Fibroblast of skin of scalp (primary cell): ENCODE measurements around the gene TRIM41.

Experiments used
- DNase-seq: peaks from one replicate; pipeline ENCODE4 v3.0.0-alpha.2; 2013

Gene TRIM41

DNA sequence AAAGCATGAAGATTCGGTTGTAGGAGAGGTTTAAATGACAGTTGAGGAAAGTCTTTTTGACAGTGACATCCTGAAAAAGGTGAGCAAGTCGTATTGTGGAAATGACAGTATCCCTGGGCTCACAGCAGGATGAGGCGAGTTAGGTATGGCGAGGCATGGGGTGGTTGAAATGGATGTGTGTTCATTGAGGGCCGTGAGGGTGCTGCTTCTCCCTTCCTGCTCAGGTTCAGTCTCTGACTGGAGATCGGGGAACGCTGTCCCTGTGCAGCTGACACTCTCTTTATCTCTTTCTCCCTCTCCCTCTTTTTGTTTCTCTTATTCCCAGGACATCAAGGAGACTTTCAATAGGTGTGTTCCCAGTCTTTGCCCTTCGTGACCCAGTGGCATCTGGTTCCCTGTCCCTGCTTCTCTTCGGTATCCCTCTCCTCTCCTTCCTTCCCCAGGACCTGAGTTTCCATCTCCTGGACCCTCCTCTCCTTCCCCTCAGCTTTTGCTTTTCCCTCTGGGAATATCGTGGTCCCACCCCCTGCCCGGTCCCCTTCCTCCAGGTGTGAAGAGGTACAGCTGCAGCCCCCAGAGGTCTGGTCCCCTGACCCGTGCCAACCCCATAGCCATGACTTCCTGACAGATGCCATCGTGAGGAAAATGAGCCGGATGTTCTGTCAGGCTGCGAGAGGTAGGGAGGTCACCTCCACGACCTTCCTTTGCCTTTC is 10.2 kb downstream of the TRIM41 start:
- DNase-seq: no peak

DNA sequence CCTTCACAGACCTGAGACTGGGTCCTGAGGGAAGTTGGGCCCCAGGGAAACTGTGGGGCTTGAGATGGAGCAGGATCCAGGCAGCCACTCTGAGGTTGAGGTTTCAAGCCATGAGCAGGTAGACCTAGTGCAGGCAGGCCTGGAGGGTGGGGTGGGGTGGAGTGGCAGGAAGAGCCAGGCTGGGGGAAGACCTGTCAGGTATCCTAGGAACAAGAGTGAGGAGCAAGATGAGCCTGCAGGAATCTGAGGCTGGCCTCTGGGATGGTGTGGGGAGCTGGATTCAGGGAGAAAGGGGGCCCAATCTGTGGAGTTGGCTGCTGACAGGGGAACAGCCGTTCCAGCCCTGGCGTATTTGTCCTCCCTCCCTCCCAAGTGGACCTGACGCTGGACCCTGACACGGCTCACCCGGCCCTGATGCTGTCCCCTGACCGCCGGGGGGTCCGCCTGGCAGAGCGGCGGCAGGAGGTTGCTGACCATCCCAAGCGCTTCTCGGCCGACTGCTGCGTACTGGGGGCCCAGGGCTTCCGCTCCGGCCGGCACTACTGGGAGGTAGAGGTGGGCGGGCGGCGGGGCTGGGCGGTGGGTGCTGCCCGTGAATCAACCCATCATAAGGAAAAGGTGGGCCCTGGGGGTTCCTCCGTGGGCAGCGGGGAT is 10.8 kb downstream of the TRIM41 start:
- no peak for DNase-seq

DNA sequence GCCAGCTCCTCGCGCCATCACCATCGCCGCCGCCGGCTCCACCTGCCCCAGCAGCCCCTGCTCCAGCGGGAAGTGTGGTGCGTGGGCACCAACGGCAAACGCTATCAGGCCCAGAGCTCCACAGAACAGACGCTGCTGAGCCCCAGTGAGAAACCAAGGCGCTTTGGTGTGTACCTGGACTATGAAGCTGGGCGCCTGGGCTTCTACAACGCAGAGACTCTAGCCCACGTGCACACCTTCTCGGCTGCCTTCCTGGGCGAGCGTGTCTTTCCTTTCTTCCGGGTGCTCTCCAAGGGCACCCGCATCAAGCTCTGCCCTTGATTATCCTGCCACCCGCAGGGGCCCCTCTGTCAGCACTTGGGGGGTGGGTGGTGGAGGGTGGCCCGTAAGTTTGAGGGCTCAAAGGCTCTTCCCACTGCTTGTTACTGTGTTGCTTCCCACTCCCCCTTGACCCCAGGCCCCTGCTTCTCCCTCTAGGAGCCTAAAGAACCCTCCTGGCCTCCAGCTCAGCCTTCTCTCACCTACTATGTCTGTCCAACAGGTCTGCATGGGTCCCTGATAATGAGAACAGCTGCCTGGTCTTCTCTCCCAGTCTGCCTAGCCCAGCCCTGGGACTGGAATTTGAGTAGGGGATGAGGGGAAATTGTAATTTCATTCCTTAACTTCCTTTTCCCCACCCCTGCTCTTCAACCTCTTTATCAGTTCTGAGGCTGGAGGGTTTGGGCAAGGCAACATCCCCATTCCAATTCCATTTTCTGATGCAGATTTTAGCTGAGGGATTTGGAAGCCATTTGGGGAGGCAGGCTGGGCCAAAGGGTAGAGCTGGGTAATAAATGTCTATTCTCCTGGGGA is 11.6 kb downstream of the TRIM41 start:
- DNase-seq: peak; percentile 13

DNA sequence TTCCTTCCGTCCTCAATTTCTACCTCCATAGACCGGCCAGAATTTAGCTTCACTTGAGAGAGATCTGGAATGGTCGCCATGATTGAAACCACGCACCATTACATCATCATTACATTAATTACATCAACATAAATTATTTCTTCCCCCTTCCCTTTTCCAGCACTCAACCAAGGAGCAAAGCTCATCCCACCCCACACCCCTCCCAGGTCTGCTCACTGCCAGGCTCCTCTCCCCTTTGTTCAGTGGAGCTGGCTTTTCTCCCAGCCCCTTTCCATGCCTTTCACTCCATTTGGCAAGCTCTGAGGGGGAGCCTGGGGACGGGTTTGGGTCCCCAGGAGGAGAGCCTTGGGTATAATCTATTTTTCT is 12.2 kb downstream of the TRIM41 start:
- no peak for DNase-seq

DNA sequence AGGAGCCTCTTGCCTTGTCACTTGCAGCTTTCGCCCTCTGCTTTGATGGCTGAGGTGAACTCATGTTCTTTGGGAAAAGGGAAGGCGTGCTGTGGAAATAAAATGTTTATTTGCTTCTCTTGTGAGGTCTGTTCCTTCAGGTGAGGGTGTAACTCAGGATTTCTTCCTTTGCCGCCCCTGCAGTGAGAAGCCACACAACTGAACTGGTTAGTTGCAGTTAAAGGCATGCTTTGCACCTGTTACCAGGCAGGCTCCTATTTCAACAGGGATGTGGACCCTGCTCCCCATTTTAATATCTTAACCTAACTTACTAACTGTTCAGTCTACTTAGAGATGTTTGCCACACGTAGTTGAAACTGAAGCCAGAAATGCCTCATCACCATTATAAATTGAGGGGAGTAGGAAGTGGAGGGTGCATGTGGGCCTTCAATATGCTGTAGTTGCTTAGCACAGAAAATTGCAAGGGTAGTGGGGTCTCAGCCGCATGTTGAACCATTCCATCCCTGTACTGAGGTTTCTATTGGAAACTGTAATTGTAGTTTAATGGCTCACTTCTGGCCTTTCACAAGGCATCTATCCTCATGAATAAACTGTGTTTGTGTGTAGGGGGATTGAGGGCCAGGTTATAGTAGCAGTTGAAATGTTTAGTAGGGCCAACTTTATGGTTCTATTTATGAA is 12.7 kb downstream of the TRIM41 start:
- DNase-seq: no peak

DNA sequence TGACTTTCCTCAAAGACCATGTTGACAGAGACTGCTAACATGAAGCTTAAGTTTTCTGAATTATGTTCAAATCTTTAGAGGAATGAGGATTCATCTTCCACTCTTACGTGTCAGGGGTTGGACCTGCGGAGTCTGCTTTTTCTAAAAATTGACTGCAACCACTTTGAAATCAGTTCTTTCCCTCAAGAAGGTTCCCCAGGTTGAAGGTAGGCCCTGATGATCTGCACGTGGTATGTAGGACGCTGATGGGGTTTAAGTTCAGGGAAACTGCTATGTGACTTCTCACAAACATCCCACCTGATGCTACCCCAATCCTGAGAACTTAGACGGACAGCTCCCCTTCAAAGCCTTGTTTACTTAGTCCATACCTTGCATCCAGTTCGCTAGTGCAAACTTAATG is 13.4 kb downstream of the TRIM41 start:
- no peak for DNase-seq

DNA sequence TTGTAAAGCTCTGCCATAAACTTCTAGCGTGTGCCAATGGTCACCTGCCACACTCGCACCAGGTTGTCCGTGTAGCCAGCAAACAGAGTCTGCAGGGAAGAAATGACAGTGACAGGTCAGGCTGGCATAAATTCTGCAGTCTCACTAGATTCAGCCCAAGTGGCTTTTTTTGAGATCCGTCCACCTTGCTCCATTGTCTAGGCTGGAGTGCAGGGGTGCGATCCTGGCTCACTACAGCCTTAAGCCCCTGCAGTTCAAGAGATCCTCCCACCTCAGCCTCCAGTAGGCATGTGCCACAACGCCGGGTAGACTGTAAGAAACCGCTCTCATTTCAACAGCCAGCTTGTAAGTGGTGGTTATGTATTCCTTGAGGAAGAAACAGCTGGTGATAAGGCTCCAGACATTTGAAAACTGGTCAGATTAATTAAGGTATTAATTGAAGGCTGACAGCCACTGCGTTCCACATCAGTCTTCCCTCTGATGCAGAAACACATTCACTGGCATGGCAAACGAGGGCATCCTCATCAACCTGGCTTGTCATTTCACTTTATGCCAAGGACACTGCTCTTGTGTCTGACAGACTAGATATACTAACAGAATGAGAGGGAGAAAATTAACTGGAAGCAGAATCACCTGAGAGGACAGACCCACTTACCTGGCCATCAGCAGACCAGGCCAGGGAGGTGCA is 14.0 kb downstream of the TRIM41 start:
- no peak for DNase-seq

DNA sequence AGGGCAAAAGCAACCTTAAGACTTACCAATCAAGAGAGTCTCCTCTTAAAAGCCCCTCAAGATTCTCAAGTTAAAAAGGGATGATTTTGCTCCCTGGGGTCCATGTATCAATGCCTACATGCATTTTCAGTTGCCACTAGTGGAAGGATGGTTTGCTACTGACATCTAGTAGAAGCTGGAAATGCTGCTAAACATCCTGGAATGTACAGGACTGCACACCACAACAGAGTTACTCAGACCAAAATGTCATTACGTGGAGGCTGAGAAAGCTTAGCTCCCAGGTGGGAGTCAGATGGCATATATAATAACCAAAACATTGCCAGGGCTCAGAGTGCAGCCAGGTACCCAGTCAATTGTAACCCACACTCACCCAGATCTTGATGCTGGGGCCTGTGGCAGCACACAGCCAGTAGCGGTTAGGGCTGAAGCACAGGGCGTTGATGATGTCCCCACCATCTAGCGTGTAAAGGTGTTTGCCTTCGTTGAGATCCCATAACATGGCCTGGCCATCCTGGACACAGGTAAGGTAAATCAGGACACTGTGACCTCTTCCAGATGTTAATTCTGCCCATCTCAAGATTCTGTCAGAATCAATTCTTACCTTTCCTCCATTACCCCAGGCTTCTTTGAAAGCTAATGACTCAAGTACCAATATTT is 14.8 kb downstream of the TRIM41 start:
- no peak for DNase-seq

DNA sequence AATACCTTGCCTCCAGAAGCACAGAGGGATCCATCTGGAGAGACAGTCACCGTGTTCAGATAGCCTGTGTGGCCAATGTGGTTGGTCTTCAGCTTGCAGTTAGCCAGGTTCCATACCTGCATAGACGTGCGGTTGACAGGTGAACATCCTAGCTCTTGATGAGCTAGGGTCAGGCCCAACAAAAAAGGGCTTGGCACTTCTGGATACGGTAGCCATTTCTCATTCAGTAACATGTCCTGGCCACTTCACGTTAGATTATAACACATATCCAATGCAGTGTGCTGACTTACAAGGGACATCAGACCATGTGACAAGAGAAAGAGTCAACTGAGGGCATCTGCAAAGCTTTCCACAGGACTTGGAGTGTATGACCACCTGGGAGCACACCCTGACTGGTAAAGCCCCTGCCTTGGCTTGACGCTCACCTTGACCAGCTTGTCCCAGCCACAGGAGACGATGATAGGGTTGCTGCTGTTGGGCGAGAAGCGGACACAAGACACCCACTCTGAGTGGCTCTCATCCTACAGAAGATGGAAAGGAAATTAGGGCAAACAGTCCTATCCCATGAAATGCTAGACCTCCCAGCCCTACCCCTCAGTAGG is 16.1 kb downstream of the TRIM41 start:
- DNase-seq: no peak

DNA sequence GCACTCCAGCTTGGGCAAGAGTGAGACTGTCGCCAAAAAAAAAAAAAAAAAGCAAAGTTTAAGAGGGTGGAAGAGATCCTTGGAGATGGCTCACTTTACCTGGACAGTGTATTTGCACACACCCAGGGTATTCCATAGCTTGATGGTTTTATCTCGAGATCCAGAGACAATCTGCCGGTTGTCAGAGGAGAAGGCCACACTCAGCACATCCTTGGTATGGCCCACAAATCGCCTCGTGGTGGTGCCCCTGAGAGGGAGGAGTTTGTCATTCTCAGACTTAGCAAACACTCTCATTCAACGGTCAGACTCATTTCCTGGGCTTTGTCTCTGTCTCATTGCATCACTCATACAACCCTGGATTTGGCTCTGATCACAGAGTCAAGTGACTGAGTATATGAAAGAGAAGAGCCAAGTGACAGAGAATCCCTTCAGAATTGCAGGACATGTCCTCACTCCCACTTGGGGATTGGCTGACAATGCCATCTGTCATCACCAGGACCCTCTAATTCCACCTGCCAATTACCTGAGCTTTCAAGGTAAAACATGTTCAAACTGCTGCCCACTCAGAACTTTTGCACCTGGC is 18.4 kb downstream of the TRIM41 start:
- DNase-seq: peak; percentile 74

DNA sequence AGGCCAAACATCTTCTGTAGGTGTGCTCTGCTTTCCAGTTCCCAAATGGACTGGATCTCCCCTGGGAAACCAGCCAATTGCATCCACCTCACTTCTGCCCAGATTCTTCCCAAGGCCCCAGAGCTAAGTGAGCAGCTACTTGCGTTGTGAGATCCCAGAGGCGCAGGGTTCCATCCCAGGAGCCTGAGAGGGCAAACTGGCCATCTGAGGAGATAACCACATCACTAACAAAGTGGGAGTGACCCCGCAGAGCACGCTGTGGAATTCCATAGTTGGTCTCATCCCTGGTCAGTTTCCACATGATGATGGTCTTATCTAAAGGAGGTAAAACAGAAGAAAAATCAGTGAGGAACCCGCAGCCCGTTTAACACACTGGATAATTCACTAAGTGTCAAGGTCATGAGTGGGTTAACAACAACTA is 19.0 kb downstream of the TRIM41 start:
- no peak for DNase-seq

DNA sequence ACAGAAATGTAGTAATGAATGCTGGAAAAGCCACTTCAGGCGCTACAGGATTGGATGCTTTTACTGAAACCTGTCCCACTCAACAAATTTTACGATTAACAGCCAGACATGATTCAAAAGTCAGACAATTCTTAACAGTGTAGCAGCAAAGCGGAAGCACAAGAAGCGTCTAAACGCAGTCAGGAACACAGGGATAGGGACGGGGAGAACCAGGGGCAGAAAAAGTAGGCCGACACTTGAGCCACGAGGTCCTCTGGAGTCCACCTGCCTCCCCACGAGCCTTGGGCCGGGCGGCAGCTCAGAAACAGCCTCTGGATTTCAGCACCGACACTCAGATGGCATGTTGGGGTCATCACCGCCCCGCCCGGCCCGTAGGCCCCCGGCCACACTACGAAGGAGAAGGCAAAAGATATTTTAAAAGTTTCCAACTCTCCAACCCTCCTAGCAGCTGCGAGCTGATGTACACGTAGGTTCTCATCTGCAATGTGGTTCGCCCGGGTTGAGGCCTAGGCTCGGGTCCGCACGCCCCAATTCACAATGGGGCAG is 20.0 kb downstream of the TRIM41 start:
- no peak for DNase-seq

DNA sequence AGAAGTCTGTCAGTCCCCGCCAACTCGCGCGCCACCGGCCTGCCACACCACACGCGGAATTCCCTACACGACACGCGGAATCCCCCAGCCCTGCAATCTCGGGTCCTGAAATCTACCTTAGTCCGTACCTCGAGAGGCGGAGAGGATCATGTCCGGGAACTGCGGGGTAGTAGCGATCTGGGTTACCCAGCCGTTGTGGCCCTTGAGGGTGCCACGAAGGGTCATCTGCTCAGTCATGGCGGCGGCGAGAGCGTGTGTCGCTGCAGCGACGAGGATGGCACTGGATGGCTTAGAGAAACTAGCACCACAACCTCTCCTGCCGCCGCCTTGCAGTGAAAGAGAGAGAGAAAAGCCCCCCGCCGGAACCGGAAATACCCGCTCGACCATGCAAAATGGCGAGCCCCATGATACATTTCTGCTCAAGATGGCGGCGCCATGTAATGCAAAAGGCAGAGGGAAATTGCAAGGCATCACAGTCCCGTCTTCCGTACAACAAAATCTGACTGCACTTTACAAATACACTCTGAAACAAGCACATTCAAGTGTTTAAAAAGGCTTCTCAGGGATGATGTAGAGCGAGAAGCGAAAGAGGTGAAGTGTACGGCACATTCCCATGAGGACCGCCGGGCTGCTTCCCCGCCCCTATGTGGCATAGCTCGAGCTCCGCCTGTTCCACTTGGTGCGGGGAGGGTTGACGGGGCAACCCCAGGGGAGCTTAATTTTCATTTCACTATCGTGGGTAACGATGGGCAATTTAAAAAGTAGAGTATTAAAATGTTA is 20.7 kb downstream of the TRIM41 start, which contains the start of gene RACK1:
Gene RACK1 (minus strand): TSS at position 343 of the 780 bp plus-strand sequence. CDS start 106 bp downstream, at position 237.
- peak; percentile 93 for DNase-seq

DNA sequence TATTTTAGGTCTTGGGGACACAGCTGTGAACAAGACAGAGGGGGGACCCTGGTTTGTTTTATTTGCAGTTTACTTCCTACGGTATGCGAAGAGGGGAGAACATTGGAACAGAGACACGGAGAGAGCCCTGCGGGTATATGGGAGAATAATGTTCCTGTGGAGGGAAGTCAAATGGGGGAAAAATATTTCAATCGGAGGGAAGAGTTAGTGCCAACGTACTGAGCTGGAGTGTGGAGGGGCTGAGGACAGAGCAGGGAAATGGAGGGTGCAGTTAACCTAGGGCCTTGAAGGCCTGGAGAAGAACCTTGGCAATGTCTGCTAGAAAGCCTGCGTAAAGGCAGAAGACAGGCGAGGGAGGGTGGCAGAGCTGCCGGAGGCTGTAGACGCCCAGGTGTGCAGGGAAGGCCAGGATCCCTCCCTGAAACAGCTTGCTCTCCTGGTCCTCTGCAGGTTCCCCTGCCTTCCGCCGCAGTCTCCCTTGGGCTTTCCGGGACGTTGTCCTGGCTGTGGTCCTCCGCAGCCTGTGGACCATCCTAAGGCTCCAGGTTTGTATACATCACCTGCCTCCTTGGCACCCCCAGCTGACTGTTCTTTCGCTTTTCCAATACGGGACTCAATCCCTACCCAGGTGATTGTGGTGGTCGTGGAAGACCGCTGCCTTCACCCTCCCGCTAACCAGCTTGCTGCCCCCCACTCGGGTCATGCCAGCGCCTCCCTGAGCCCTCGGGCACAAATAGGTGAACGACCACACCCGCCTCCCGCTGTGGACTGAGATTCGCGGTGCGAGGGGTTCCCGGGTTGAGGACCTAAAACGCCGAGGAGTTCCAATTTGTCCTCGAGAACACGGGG is 22.6 kb downstream of the TRIM41 start:
- DNase-seq: no peak

DNA sequence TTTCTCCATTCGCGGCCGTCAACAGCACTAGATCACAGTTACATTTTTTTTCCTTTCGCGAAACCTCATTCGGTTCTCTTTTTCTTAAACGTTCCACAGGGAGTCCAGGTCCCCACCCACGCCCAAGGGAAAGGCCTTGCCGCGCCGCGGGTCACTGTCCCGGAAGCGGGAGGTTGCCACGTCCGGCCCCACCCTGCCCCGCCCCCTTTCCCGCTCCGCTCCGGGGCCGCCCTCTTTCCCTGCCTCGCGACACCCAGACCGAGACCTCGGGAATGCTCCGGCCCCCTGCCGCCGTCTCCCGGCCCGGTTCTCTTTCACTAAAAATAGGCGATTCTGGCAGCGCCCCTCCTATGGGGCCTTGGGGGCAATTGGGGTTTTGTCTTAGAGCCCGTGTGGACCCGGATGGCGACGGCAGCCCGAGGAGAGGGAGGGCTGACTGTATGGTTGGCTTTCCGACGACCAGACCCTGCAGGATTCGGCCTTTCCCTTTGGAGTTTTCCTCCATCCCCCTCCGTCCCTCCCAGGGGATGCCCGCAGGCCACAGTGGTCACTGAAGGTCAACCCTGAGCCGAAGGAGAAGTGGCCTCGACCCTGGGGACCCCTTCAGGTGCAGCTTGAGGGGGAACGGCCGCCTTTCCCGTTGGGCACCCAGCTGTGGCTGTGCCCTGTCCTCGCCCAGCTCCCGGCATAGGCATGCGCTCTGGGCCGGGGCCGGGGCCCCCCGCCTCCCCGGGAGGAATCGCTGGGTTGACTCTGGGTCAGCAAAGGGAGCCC is 23.4 kb downstream of the TRIM41 start:
- peak; percentile 92 for DNase-seq

DNA sequence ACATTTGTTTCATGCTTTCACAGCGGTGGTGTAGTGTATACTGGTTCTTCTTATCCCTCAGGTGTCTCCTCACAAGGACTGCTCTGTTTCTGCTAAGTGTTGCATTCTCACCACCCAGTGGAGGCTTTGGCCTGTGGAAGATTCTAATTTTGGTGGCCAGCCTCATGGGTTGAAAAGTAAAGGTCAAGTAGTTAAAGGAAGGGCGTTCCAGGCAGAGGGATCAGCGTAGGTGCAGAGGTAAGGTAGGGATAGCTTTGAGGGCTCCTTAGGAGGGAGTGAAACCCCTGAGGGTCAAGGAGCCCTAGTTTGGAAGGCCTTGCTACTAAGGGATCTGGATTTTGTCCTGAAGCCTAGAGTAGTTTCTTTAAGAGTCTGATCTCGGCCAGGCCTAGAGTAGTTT is 25.2 kb downstream of the TRIM41 start:
- DNase-seq: no peak

DNA sequence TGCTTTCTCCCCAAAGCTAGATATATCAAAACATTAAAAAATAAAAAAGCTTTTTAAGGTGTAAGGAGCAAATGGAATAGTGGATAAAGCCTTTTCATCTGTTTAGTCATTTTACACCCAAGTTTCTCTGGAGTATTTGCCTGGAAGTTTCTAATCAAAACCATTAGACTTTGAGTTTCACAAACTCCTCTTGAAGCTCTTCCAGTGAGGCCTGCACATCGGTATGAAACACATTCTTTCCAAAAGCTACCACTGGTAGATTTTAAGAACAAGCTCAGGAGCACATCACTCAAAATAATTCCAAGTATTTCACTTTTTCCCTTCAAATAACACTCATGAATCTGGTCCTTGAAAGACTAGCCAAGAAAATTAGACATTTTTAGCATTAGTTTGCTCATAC is 32.2 kb downstream of the TRIM41 start:
- no peak for DNase-seq
